Bronchial epithelial cell (primary cell): ENCODE results near the gene BMP6. TPM values are rescaled to one million over a fixed set of nuclear protein-coding genes. Genes with fewer than 3 reads are reported as not detected.

Experiments used
- DNase-seq: peaks from one replicate; pipeline ENCODE4 v3.0.0-alpha.2; 2010; ENCODE audit warnings: low read depth
- FAIRE-seq: peaks from 2 replicates; lab custom pipeline; 2011; peaks lifted over from hg19 to GRCh38; lab: Jason Lieb, UNC
- H3K27me3 ChIP-seq: 2 replicates; pipeline ENCODE4 v1.5.1; 2011; ENCODE audit warnings: low read length; ENCODE audit not compliant: control insufficient read depth, insufficient read depth
- H3K36me3 ChIP-seq: 2 replicates; pipeline ENCODE4 v1.5.1; 2011; ENCODE audit warnings: low read length; ENCODE audit not compliant: control insufficient read depth, insufficient read depth
- H3K4me3 ChIP-seq: 2 replicates; pipeline ENCODE4 v1.5.1; 2011; ENCODE audit warnings: mild to moderate bottlenecking, low read depth, low read length, control low read depth
- CTCF ChIP-seq: IDR thresholded peaks from 2 replicates; pipeline ENCODE4 v1.5.1; 2011; ENCODE audit warnings: mild to moderate bottlenecking, moderate library complexity, low read length, control low read depth, inconsistent platforms; ENCODE audit not compliant: insufficient read depth, severe bottlenecking
- total RNA-seq: library from RNA; depleted of rRNA; stranded (reverse); fragments of >200 nt; gene quantifications from 2 replicates; pipeline ENCODE4 v1.2.1, GENCODE V29; 2014

The BMP6 gene
- total RNA-seq, 1 donor from 2014 or later: 2.6 TPM

GRCh38 chr6:7901780-7902179, 175.9 kb downstream of the BMP6 start:
- DNase-seq (no peak), FAIRE-seq (no peak)
- peaks cover 22% of the 10 kb centered on the region for H3K36me3 ChIP-seq
- no peaks in the 10 kb centered on the region for H3K27me3 ChIP-seq
- TF ChIP-seq CTCF: no peak
- no peak overlapping the region for H3K4me3 ChIP-seq

- peak; percentile 57 for DNase-seq
- Histone ChIP-seq H3K27me3 (no peaks in the 10 kb centered on the region), H3K36me3 (peaks cover 22% of the 10 kb centered on the region), H3K4me3 (no peak overlapping the region)
- no peak for FAIRE-seq
- no peak for TF ChIP-seq CTCF
Measured at GRCh38 chr6:7902221-7902620, 176.3 kb downstream of the BMP6 start.

GRCh38 chr6:7902867-7903266, 177.0 kb downstream of the BMP6 start:
- Histone ChIP-seq H3K27me3 (no peaks in the 10 kb centered on the region), H3K4me3 (no peak overlapping the region), H3K36me3 (peaks cover 20% of the 10 kb centered on the region)
- no peak for FAIRE-seq
- TF ChIP-seq CTCF: no peak
- DNase-seq: no peak

- H3K27me3 ChIP-seq: no peaks in the 10 kb centered on the region
- H3K36me3 ChIP-seq: peaks cover 17% of the 10 kb centered on the region
- FAIRE-seq: no peak
- H3K4me3 ChIP-seq: no peak overlapping the region
- no peak for TF ChIP-seq CTCF
- DNase-seq: no peak
Measured at GRCh38 chr6:7903673-7904072, 177.8 kb downstream of the BMP6 start.

GRCh38 chr6:7904654-7905319, 178.9 kb downstream of the BMP6 start:
- H3K4me3 ChIP-seq: no peak overlapping the region
- no peak for TF ChIP-seq CTCF
- peaks cover 12% of the 10 kb centered on the region for H3K36me3 ChIP-seq
- DNase-seq (no peak), FAIRE-seq (no peak)
- H3K27me3 ChIP-seq: no peaks in the 10 kb centered on the region

GRCh38 chr6:7905416-7905815, 179.5 kb downstream of the BMP6 start:
- no peak for DNase-seq
- H3K4me3 ChIP-seq: no peak overlapping the region
- no peaks in the 10 kb centered on the region for H3K27me3 ChIP-seq
- peaks cover 12% of the 10 kb centered on the region for H3K36me3 ChIP-seq
- TF ChIP-seq CTCF: no peak
- no peak for FAIRE-seq
